Activated CD4-positive, CD25-positive, alpha-beta regulatory T cell (primary cell): ENCODE measurements around the gene OCRL.
A peak's percentile ranks its signal among the peaks of the same experiment; 100 is the strongest.

Source experiments
- DNase-seq, 4 experiments: peaks; one replicate each; lab custom pipeline; 2025; lab: John Stamatoyannopoulos, UW

Gene OCRL

GRCh38 chrX:129636175-129636681 is 96.2 kb downstream of the OCRL start:
- no peak for DNase-seq

- DNase-seq = peak; percentile 44 to 57 (median 50)
Observed at GRCh38 chrX:129637217-129638109, 97.4 kb downstream of the OCRL start.

- DNase-seq = no peak
Observed at GRCh38 chrX:129638917-129639316, 98.9 kb downstream of the OCRL start.

GRCh38 chrX:129640737-129641136 is 100.7 kb downstream of the OCRL start:
- DNase-seq = no peak

- no peak for DNase-seq
Observed at GRCh38 chrX:129641469-129641868, 101.4 kb downstream of the OCRL start.

- DNase-seq = no peak
Observed at GRCh38 chrX:129641941-129642340, 101.9 kb downstream of the OCRL start.
